GM20431 (cell line): ENCODE data around the gene RALB.

ENCODE experiments used
- in situ Hi-C: fragments of 300-500 bp; cut with MseI, MboI; formaldehyde crosslinking; loops from one replicate; pipeline ENCODE4 v1.15.0; 2020; ENCODE audit warnings: low sequenced_read_pairs; ENCODE audit not compliant: unreplicated experiment

RALB gene

GRCh38 chr2:120238728-120239487 lies 13.7 kb upstream of the RALB start:
- in situ Hi-C loops = no loop called here

DNA sequence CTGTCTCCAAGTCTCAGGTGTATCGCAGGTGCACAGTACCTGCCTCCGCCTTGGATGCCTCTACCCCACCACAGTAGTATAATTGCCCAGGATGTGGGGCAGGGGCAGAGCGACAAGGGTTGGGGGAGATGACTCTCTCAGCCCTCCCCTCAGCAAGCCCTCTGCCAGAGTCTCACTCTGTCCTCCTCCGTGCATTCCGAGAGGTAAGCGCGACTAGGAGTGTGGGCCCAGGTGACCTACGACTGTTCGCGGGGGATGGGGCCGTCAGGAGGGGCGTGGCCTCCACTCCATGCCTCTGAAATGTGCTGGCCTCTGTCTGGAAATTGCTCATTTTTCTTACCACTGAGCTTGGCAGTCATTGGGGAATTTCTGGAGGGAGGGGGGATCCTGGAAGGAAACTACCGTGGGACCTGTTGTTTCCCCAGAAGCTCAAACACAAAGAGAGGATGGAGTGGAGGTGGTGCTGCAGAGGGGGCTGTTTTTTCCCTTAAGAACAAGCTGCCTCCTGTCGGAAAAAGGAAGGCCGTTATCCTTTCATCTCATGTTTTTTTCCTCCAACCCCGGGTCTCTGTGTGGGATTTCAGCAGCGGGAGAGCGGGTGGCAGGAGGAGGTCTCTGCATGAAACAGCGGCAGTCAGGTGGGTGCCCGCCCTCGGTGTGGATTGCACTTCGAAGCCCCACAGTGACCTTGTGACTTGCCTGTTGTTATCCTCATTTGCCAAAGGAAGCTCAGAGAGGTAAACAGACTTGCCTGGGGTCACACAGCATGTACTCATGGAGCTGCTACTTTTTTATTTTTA lies 13.0 kb upstream of the RALB start:
- in situ Hi-C loops = no loop called here

- in situ Hi-C loops = no loop called here
These were observed 11.7 kb upstream of the RALB start for GRCh38 chr2:120240901-120241429.

DNA sequence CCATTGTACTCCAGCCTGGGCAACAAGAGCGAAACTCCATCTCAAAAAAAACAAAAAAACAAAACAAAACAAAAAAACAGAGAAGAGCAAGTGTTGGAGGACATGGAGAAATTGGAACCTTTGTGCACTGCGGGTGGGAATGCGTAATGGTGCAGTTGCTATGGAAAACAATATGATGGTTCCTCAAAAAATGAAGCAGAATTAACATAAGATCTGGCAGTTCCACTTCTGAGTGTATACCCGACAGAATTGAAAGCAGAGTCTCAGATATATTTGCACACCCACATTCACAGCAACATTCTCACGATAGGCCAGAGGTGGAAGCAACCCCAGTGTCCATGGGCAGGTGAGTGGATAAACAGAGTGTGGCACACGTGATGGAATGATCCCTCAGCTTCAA lies 11.0 kb upstream of the RALB start:
- in situ Hi-C loops = no loop called here

- in situ Hi-C loops = no loop called here
These were observed 9.4 kb upstream of the RALB start for GRCh38 chr2:120243211-120243610.

- in situ Hi-C loops = no loop called here
These were observed 8.6 kb upstream of the RALB start for GRCh38 chr2:120243875-120244553.

DNA sequence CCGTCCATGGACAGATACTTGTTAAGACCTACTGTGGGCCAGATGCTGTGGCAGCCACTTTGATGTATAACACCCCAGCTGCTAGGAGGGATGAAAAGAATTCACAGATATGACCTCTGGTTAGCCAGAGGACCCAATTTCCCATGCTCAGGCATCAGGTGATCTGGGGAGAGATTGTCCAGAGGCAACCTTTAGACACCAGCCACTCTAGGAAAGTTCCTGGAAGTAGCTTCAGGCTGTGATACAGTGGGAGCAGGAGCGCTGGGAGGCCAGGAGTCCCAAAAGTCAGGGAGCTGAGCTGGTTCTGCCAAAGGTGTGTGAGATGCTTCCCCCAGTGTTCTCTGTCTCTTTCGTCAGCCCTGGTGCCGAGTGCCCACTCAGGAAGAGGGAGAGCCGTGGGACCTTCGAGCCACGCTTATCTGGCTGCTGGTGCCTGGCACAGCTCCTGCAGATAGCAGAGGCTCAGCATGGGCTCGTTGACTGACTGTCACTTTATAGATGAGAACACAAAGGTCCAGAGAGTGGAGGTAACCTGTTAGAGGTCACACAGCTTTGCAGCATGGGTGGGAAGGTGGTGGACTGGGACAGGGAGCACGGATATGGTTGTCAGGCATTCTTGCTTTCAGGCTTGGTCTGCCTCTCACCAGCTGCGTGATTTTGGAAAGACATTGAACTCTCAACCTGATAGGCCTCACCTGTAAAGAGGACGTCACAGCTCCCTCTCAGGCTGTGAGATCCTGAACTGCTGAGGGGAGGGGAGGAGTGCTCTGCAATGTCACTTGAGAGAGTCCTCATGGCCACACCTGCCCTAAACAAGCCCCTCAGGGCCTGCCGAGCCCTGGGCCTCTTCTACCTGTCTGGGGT lies 7.8 kb upstream of the RALB start:
- in situ Hi-C loops = no loop called here

DNA sequence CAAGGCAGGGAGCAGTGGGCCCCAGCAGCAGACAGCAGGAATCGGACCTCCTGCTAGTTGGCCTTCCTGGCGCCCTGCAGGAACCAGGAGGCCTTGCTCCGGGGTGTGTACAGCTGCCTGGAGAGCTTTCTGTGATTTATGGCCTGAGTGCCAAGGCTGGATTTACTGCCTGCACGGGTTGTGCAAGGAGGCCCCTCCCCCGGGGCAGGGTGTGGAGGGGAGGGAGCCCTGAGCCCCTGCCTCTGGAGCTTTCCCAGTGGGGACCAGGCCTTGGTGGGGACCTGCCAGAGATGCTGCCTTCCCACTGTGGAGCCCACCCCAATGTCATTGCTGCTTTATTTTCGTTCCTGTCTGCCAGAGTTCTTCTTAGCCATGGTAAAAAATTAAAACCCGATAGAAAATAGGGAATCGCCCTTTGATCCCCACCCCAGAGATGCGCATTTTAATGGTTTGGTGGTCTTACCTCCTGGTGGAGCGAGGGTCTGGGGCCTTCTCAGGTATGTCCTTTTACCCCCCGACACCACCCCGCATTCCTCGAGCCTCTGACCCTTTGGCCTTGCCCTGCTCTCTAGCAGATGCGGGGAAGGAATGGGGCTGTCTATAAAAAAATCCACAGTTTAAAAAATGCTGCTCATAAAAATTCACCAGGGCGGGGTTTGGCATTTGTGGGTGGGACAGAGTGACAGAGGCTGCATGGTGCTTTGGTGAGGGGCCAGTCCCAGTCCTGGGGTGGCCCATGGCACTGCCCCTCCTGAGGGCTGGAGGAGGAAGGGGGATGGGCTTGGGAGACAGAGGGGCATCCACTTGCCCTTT lies 6.9 kb upstream of the RALB start:
- in situ Hi-C loops = no loop called here

DNA sequence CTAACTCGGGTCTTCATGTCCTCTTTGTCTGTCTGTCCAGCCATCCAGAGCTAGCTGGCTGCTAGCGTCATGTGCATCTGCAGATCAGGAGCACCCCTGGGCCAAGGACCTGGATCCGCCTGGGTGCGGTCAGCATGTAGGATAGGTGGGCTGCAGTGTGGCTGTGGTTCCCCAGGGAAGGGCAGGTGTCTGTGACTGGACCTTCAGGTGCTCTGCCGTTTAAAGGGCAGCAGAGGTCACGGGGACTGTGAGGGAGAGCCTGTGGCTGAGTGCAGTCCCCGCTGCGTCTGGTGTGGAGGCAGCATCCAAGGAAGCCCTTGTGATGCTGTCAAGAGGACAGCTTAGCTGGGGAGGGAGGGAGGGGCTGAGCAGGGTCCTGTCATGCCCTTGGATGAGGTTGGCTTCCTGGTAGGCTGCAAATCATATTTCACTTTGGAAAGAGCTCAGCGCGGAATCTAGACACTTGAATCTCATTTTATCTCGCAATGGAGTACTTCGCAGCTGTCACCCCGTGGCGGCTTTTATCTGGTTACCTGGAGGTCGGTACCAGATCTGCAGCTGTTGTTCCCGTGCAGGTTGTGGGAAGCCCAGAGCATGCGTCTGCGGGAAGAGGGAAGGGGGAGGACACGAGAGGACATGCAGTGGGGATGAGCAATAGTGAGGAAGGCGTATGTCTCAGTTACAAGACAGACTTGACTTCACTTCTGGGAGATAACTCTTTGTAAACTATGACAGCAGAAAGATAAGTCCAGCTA lies 5.9 kb upstream of the RALB start:
- in situ Hi-C loops = no loop called here

DNA sequence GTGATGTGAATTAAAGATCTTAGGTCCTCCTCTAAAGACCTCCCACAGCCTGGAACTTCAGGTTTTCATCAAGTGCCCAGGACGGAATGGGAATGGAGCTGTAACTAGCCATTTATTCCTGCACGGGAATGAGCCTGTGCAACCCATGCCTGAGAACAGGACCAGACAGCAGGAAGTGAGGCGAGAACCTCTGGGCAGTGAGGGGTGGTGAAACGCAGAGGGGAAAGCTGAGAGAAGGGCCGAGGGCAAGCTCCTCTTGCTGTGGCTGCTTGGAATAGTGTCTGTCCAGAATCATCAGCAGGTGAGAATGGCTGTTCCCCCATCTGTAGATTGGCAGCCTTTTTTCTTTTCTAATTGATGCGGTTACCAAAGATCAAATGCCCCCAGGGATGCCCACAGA lies 4.8 kb upstream of the RALB start:
- in situ Hi-C loops = no loop called here

- in situ Hi-C loops = no loop called here
These were observed 2.0 kb upstream of the RALB start for GRCh38 chr2:120250640-120251039.

- in situ Hi-C loops = no loop called here
These were observed 1.6 kb upstream of the RALB start for GRCh38 chr2:120251078-120251477.

DNA sequence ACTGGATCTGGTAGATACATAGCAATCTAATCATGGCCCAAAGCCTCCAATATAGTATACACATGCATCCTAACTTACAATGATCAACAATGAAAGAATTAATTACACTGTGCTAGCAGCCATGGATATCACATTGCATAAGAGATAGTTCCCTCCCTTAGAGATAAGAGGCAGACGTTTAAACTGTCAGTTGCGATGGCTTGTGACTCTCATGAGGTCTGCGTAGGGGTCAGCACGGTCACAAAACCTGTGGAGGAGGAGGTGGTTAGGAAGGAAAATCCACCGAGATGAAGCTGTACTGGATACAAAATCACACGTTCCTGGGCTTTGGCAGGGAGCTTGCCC lies 800 bp upstream of the RALB start:
- in situ Hi-C loops = no loop called here

DNA sequence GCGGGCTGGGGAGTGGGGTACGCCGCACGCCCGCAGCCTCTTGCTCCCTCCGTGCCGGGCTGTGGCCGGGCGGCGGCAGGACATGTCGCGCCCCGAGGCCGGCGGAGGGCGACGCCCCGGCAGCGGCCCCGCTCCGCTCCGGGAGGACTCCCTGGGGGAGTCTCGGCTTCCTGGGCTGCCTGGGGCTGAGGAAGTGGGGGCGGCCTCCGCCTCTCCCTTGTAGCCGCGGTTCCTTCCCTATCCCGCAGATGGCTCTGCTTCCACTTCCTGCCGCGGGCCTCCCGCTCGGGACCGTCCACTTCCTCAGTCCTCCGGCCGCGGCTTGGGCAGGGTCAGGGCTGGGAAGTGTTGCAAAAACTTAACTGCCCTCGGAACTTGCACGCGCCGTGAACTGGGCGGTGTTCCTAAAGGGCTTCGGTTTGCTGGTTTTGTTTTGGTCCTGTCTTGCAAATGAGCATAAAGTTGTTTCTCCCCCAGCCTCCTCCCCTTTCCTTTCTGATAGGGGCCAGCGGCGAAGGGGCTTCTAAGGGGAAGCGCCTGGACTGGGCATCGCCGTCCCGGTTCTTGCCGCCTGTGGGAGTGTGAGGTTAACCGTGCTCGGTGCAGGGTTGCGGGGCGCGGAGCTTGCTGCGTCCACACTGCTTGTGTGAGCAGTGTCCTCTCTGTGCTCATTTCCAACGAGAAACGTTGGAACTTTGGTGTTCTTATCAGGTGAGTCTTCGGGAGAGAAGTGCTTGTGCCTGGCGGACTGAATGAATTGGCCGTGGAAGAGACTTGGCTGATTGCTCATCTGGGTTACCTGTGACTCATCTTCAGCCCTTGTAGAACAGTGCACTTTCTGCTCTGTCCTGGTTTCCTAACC lies 600 bp downstream of the RALB start:
- in situ Hi-C loops = no loop called here

DNA sequence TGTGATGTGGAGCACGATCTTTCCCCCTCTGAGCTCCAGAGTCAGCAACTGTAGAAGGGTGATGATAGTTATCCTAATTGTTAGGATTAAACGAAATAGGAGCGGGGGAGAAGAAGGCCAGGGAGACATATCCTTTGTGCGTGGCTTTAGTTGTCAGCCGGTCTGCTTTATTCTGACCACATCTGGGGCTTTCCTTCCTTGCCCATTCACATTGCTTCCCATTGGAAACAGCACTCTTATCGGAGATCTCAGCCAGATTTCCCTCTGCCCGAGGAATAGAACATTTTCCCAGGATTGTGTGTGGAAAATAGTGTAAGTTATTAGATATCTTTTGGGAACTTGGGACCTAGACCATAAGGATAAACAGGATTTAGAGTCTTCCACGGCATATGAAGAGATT lies 1.5 kb downstream of the RALB start:
- in situ Hi-C loops = no loop called here

DNA sequence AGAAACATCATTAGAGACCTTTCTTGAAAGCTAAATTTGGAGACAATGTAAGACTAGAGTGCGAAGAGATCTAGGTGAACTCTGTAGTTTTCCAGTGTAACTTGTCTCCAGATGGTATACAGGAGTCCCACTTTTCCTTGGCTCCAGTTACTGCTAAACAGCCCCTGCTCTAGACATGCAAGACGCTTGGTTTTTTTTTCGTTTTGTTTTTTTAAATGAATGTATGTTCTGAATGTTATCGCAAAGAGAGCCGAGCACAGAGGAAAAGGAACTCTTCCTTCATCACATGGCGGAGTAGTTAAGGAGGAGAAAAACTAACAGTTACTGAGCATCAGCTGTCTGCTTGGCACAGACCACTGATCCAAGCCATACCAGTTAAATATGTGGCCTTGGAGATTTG lies 2.4 kb downstream of the RALB start:
- in situ Hi-C loops = no loop called here

- in situ Hi-C loops = no loop called here
These were observed 3.5 kb downstream of the RALB start for GRCh38 chr2:120255986-120256650.
